GM21619 (cell line): ENCODE data around the gene PRSS57.
A peak's percentile ranks its signal among the peaks of the same experiment; 100 is the strongest.
"Not testable (repeated sequence)": the region's sequence is repeated elsewhere in the genome, so short reads cannot be mapped to it uniquely, and the experiment has no call there.

Experiments used
- ATAC-seq: cut with Tn5 transposase; IDR thresholded peaks from one replicate; pipeline ENCODE4 v1.9.1; 2021; ENCODE audit not compliant: unreplicated experiment

PRSS57 gene

GRCh38 chr19:676007-676338, 19.3 kb downstream of the PRSS57 start:
- ATAC-seq = no peak

DNA sequence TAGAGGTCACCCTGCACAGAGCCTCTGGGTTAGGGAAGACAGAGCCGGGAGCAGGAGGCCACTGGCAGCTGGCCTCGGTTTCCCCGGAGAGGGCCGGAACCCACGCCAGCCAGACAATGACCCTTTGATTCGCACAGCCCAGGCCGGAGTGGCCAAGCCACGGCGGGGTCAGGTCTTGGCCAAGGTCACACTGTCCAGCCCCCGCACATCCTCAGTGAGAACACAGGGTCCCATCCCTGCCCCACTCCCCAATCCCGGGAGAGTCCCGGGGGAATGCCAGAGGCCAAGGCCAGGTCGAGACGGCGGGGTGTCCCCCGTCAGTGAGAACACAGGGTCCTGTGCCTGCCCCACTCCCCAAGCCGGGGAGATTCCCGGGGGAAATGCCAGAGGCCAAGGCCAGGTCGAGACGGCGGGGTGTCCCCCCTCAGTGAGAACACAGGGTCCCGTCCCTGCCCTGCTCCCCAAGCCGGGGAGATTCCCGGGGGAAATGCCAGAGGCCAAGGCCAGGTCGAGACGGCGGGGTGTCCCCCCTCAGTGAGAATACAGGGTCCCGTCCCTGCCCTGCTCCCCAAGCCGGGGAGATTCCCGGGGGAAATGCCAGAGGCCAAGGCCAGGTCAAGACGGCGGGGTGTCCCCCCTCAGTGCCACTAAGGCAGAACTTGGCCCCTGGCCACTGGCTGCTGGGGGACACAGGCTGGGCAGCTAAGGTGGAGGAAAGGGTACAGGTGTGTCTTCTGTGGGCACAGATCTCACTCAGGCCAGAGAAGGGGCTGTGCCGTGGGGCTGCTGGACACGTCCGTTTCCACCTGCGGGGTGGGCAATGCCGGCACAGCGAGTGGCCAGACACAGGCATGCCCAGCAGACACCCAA, 20.7 kb downstream of the PRSS57 start:
- no peak for ATAC-seq

- no peak for ATAC-seq
Observed at GRCh38 chr19:670609-671075, 24.6 kb downstream of the PRSS57 start.

GRCh38 chr19:668675-669434, 26.4 kb downstream of the PRSS57 start:
- not testable (repeated sequence) for ATAC-seq

GRCh38 chr19:666985-667573, 28.2 kb downstream of the PRSS57 start:
- not testable (repeated sequence) for ATAC-seq

GRCh38 chr19:664913-665443, 30.3 kb downstream of the PRSS57 start:
- no peak for ATAC-seq

- no peak for ATAC-seq
Observed at GRCh38 chr19:663682-664117, 31.6 kb downstream of the PRSS57 start.

DNA sequence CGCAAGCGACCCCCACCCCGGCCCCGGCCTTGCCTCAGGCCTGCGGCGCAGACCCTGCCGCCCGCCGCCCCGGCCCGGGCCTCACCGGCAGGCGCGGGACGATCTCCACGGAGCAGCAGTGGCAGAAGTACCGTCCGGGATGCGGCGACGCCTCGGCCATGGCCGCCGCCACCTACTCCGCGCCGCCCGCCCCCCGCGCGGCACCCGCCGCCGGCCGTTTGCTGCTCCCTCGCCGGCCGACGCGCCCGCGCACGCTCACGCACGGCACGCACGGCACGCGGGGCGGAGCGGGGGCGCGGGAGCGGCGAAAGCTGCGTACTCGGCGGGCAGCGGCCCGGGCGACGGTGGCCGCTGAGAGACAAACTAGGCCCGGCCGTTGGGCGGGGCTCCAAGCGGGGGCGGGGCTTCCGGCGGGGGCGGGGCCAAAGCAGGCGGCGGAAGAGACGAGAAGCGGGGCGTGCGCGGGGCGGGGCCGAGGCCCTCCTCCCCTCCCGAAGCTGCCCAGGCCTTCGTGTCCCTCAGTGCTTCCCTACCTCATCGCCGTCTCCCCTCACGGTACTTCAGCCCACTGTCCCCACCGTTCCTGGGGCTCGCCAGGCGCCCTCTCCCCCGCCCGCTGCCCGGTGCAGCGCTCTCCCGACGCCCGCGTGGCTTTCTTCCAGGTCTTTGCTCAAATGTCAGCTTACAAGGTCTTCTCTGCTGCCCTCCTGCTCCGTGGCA, 32.1 kb downstream of the PRSS57 start, which contains the start of gene RNF126:
TSS of gene RNF126 (minus strand) at position 253 of the 720 bp plus-strand sequence. CDS start at position 160, 93 bp downstream.
- peak; percentile 46 for ATAC-seq

DNA sequence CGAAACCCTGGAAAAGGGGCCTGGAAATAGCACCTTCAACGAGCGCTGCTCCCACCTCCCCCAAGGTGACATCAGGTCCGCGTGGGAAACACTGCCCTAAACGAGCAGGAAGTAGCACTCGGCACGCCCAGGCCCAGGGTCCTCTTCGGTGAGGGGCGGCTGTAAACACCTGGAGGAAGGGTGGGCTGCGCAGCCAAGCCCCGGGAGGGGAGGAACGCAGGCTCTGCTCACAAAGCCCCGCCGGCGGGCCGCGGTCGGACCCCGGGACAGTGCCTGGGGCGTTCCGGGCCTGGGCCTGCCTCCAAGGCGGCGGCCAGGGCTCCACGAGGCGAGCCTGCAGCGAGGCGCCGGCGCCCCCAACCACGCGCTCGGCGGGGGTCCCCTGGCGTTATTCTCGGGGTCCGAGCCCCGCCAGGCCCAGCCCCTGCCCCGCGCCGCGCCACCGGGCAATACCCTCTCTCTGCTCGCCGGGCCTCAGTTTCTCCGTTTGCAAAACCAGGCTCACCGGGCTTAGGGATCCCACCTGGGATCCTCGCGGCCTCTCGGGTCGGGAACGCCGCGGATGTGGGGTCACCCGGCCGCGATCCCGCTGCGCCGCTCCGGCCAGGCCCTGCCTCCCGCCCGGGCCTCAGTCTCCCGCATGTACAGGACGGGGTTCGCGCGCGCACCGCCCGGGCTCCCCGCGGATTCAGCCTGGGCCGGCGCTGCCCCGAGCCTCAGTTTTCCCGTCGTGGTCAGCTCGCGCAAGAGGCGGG, 32.9 kb downstream of the PRSS57 start:
- ATAC-seq = peak; percentile 4

- peak; percentile 29 for ATAC-seq
Observed at GRCh38 chr19:661427-662196, 33.6 kb downstream of the PRSS57 start.

DNA sequence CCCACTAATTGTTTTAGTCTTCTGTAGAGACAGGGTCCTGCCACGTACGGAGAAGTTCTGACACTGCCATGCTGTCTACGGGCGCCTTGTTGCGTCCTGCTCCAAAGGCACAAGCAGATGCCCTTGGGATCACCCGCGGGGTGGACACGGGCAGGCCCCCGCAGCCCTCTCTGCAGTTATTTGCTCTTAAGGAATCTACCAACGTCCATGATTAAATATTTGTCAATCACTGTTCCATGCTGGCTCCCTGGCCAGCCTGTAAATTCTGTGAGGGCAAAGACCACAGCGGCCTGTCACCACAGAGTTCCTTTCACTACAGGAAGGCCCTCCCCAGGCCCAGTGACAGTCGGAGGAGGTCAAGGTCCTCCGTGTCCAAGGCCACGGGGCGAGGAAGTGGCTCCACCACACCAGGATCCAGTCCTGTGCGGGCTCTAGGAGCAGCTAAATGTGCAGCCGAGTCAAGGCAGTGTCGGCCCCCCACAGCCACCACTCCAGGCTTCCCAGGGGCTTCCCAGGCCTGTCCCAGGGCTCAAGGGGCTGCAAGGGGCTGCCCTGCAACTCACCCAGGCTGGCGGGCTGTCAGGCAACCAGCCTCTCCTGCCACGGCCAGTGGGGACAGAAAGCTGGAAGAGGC, 34.3 kb downstream of the PRSS57 start:
- no peak for ATAC-seq

DNA sequence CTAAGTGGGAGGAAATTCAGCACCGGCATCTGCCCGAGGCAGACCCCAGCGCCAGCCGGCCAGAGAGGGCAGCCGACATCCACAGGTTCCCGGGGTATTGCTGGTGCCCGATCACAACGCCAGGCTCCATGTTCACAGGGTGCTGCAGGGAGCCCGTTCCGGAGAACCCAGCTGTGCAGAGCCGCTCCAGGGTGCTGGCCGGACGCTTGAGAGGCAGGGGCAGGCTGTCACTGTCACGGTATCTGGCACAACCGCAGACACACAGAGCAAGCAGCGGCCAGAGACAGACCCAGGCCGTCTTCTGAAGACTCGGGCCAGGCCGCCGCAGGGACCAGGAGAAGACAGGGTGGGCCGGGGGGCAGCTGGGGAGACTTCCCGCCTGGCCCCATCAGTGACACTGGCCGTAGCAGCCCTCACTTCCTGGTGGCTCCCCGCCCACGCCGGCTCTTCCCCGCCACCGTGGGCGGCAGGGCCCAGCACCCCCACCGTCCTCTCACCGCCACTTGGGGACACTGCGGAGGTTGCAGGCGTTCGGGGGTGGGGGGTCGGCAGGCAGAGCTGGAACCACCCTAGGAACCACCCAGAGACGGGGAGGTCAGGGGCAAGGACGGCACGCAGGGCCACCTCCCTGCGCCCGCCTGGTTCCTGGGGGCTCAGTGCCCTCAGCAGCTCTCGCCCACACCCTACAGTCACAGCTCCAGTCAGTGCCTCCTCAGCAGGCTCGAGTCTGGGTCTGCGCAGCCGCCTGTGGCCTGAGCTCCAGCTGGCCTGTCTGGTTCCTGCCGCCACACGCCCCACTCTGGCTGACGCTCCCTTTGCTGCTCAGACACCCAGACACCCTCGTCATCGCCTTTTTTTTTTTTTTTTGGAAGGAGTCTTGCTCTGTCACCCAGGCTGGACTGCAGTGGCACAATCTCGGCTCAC, 36.1 kb downstream of the PRSS57 start:
- ATAC-seq = no peak

DNA sequence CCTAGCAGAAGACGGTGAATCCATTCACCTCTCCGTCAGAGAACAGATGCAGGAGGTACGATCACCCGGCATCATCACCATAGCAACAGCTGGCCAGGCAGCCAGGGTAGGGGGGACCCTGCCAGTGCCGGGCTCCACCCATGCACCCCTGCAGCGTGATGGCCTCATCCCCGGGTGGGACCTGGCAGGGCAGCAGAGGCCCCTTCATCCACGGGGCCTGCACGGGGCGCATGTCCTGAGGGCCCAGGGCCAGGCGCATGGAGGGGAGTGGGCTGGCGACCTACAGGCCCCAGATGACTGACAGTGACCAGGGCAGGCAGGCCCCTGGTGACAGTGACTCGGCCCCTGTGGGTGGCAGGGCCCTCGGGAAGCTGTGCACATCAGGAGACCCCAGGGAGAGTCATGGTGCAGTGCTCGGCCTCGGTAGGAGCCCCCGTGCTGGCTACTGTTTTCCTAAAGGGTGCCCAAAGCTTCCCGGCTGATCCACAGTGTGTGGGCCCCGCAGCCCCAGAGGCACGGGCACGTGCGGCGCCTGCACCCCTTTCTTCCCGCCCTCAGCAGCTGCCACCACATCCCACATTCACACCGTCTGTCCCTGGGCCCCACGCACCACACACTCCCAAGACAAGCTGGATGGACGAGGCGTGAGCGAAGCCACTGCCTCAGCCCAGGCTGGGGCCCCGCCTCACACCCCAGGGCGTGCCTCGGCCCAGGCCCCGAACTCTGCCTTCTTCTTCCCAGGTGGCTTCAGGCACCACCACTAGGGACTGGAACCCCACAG, 37.0 kb downstream of the PRSS57 start:
- ATAC-seq = no peak

GRCh38 chr19:657611-658010, 37.6 kb downstream of the PRSS57 start:
- no peak for ATAC-seq

- ATAC-seq = no peak
Observed at GRCh38 chr19:656751-657559, 38.3 kb downstream of the PRSS57 start.

GRCh38 chr19:655691-656090, 39.6 kb downstream of the PRSS57 start:
- no peak for ATAC-seq
